Raji (cell line): ENCODE results near the gene ASMT.

ENCODE experiments used
- POLR2A ChIP-seq: IDR thresholded peaks from 2 replicates; pipeline ENCODE4 v1.6.1; 2011; ENCODE audit warnings: low read depth, low read length, control low read depth; ENCODE audit not compliant: insufficient read depth

Gene ASMT

GRCh38 chrX:1614927-1615326 lies at the start of gene ASMT:
Gene ASMT (plus strand): TSS chrX:1615059. CDS start chrX:1615200, 141 bp downstream.
- TF ChIP-seq POLR2A: no peak

- no peak for TF ChIP-seq POLR2A
These were observed 38.5 kb upstream of the ASMT start for GRCh38 chrX:1576201-1576992.

GRCh38 chrX:1577845-1578244 lies 37.0 kb upstream of the ASMT start:
- no peak for TF ChIP-seq POLR2A

GRCh38 chrX:1578511-1579173 lies 36.2 kb upstream of the ASMT start:
- no peak for TF ChIP-seq POLR2A

GRCh38 chrX:1581132-1581531 lies 33.7 kb upstream of the ASMT start:
- no peak for TF ChIP-seq POLR2A

GRCh38 chrX:1582686-1583437 lies 32.0 kb upstream of the ASMT start:
- TF ChIP-seq POLR2A: no peak

GRCh38 chrX:1584237-1585011 lies 30.4 kb upstream of the ASMT start:
- TF ChIP-seq POLR2A: no peak

- 0 out of 2 replicates have a peak, but pooled peaks have one; percentile 11 for TF ChIP-seq POLR2A
These were observed 27.7 kb upstream of the ASMT start for GRCh38 chrX:1587161-1587560.

GRCh38 chrX:1589356-1590130 lies 25.3 kb upstream of the ASMT start:
- no peak for TF ChIP-seq POLR2A

- TF ChIP-seq POLR2A: peak; percentile 76
These were observed 23.6 kb upstream of the ASMT start, which contains the start of gene AKAP17A for GRCh38 chrX:1591102-1591862. Gene AKAP17A (plus strand): TSS chrX:1591604. CDS start chrX:1593463, 1,859 bp downstream.

GRCh38 chrX:1591863-1592469 lies 22.9 kb upstream of the ASMT start:
- TF ChIP-seq POLR2A: no peak

- TF ChIP-seq POLR2A: 0 out of 2 replicates have a peak, but pooled peaks have one; percentile 37
These were observed 22.3 kb upstream of the ASMT start for GRCh38 chrX:1592470-1593142.
